Measurements from ENCODE around the gene TARS3.
"Not testable (repeated sequence)": the region's sequence is repeated elsewhere in the genome, so short reads cannot be mapped to it uniquely, and the experiment has no call there.

The TARS3 gene

DNA sequence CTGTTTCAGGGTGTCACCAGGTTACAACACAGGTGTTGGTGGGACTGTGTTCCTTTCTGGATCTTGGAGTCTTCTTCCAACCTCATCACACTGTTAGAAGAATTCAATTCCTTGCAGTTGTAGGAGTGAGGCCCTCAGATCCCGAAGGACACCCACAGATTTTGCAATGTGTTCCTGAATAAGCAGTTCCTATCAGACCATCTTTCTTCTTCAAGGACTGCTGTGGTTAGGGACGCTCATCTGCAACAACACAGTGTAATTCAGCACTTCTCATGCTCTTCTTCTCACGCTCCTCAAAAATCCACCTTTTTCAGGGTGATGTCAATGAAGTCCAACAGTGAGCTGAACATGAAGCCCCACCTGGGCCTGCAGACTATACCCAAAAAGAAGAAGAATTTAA lies 90.9 kb downstream of the TARS3 start:
- H3K27me3 ChIP-seq (ENCODE audit: control insufficient read depth, insufficient read depth, low read length) = no peaks in the 10 kb centered on the region
- H3K9ac ChIP-seq (ENCODE audit: low read length) = no peak overlapping the region
- H3K36me3 ChIP-seq (ENCODE audit: control insufficient read depth, insufficient read depth, low read length) = no peaks in the 10 kb centered on the region
- no peaks in the 10 kb centered on the region for H3K9me3 ChIP-seq (ENCODE audit: control insufficient read depth, low read length)
- no peaks in the 10 kb centered on the region for H3K4me1 ChIP-seq (ENCODE audit: control insufficient read depth, insufficient read depth, low read length)
- H3K4me3 ChIP-seq (ENCODE audit: low read length) = no peak overlapping the region

DNA sequence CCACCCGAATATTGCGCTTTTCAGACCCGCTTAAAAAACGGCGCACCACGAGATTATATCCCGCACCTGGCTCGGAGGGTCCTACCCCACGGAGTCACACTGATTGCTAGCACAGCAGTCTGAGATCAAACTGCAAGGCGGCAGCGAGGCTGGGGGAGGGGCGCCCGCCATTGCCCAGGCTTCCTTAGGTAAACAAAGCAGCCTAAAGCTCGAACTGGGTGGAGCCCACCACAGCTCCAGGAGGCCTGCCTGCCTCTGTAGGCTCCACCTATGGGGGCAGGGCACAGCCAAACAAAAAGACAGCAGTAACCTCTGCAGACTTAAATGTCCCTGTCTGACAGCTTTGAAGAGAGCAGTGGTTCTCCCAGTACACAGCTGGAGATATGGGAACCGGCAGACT lies 97.5 kb downstream of the TARS3 start:
- H3K4me1 ChIP-seq (ENCODE audit: control insufficient read depth, insufficient read depth, low read length); H3K36me3 ChIP-seq (ENCODE audit: control insufficient read depth, insufficient read depth, low read length); H3K27me3 ChIP-seq (ENCODE audit: control insufficient read depth, insufficient read depth, low read length); H3K9me3 ChIP-seq (ENCODE audit: control insufficient read depth, low read length); H3K9ac ChIP-seq (ENCODE audit: low read length); H3K4me3 ChIP-seq (ENCODE audit: low read length): not testable (repeated sequence)

DNA sequence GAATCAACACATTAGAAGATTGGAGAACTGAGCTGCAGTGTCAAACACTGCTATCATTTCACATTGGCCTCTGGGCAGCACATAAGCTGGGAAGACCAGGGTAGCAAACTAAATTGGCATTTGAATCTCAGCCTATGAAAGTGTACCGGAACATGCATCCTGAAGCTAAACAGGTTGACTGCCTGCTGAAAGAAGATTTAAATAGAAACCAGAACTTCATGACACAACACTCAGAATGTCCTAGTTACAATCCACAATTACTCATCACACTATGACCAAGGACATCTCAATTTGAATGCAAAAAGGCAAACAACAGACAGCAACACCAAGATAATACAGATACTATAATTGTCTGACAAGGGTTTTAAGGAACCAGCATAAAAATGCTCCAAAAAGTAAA lies 98.3 kb downstream of the TARS3 start:
- Histone ChIP-seq H3K9ac (ENCODE audit: low read length) (no peak overlapping the region), H3K9me3 (ENCODE audit: control insufficient read depth, low read length) (no peaks in the 10 kb centered on the region), H3K4me1 (ENCODE audit: control insufficient read depth, insufficient read depth, low read length) (no peaks in the 10 kb centered on the region), H3K36me3 (ENCODE audit: control insufficient read depth, insufficient read depth, low read length) (no peaks in the 10 kb centered on the region), H3K4me3 (ENCODE audit: low read length) (no peak overlapping the region), H3K27me3 (ENCODE audit: control insufficient read depth, insufficient read depth, low read length) (no peaks in the 10 kb centered on the region)

DNA sequence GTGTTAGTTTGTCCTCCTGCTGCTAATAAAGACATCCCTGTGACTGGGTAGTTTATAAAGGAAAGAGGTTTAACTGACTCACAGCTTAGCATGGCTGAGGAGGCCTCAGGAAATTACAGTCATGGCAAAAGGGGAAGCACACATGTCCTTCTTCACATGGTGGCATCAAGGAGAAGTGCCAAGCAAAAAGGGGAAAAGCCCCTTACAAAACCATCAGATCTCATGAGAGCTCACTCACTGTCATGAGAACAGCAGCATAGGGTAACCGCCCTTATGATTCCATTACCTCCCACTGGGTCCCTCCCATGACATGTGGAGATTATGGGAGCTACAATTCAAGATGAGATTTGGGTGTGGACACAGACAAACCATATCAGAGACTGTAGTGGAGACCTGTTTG lies 99.1 kb downstream of the TARS3 start:
- no peak overlapping the region for H3K4me3 ChIP-seq (ENCODE audit: low read length)
- H3K36me3 ChIP-seq (ENCODE audit: control insufficient read depth, insufficient read depth, low read length) = no peaks in the 10 kb centered on the region
- H3K4me1 ChIP-seq (ENCODE audit: control insufficient read depth, insufficient read depth, low read length) = no peaks in the 10 kb centered on the region
- H3K27me3 ChIP-seq (ENCODE audit: control insufficient read depth, insufficient read depth, low read length) = no peaks in the 10 kb centered on the region
- H3K9ac ChIP-seq (ENCODE audit: low read length) = no peak overlapping the region
- H3K9me3 ChIP-seq (ENCODE audit: control insufficient read depth, low read length) = no peaks in the 10 kb centered on the region

DNA sequence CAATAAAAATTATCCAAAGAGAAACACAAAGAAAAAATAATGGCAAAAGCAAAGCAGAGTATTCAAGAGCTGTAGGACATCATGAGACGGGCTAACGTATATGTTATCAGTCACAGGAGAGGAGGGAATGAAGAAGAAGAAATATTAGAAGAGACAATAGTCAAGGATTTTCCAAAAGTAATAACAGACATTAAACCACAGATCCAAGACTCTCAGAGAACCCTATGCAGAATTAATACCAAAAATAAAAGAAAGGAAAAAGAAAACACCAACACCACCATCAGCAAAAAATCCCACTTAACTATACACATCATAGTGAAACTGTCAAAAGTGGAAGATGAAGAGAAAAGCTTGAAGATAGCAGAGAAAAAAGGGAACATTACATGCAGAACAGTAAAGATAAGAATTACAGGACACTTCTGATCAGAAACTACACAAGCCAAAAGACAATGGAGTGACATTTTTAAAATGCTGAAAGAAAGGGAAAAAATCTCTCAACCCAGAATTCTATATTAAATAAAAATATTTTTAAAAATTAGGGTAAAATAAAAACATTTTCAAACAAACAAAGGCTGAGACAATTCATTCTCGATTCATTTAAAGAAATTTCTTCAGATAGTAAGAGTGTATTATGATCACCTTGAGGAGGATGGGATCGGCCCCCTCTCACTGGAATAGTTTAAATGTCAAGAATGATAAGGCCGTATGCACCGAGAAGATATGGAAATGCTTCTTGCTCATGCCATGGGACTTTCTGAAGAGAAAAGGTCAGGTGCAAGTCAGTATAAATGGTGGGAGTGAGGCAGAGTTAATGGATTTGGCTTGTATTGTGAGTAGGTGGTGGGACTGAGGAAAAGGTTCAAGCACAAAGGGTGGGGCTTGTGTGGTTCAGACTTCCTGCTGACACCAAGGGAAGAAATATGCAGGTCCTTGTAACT lies 100.6 kb downstream of the TARS3 start:
- Histone ChIP-seq H3K9me3 (ENCODE audit: control insufficient read depth, low read length) (no peaks in the 10 kb centered on the region), H3K9ac (ENCODE audit: low read length) (no peak overlapping the region), H3K4me3 (ENCODE audit: low read length) (no peak overlapping the region), H3K36me3 (ENCODE audit: control insufficient read depth, insufficient read depth, low read length) (no peaks in the 10 kb centered on the region), H3K4me1 (ENCODE audit: control insufficient read depth, insufficient read depth, low read length) (no peaks in the 10 kb centered on the region), H3K27me3 (ENCODE audit: control insufficient read depth, insufficient read depth, low read length) (no peaks in the 10 kb centered on the region)

DNA sequence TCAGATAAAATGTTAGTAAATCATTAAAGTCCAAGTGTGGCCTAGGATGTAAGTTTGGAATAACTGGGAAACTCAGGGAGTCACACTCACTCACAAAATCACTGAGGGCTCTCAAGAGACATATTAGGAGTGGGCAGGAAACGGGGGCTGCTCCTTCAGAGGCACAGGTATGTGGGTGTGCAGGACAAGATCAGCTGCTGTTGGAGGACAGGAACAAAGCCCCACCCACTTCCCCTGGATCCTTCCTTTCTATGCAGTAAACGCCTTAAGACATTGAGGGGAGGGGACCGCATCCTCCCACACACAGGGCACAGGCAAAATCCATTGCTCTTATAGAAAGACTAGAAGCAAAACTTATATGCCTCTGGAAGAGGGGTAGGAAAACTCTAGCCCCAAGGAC lies 102.3 kb downstream of the TARS3 start:
- Histone ChIP-seq H3K9me3 (ENCODE audit: control insufficient read depth, low read length) (no peaks in the 10 kb centered on the region), H3K27me3 (ENCODE audit: control insufficient read depth, insufficient read depth, low read length) (no peaks in the 10 kb centered on the region), H3K36me3 (ENCODE audit: control insufficient read depth, insufficient read depth, low read length) (no peaks in the 10 kb centered on the region), H3K4me1 (ENCODE audit: control insufficient read depth, insufficient read depth, low read length) (no peaks in the 10 kb centered on the region), H3K4me3 (ENCODE audit: low read length) (no peak overlapping the region), H3K9ac (ENCODE audit: low read length) (no peak overlapping the region)

DNA sequence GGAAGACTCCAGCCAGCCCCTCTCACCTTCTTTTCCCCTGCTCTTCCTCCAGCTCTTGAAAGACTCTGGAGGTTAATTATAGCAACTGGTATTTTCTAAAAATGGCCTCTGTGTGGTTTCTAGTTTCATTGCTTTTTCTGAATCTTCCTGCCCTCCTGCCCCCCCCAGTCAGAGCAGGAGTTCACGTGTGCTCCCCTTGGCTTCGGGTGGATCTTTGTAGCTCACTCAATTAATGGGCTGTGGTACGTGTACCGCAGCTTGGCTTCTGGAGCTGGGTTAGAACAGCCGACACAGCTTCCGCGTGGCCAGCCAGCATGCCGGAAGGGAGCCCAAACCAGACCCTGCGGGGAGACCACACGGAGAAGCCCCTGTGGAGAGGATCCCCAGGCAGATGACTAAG lies 103.6 kb downstream of the TARS3 start:
- Histone ChIP-seq H3K4me1 (ENCODE audit: control insufficient read depth, insufficient read depth, low read length) (peaks cover 9% of the 10 kb centered on the region), H3K36me3 (ENCODE audit: control insufficient read depth, insufficient read depth, low read length) (no peaks in the 10 kb centered on the region), H3K9me3 (ENCODE audit: control insufficient read depth, low read length) (no peaks in the 10 kb centered on the region), H3K9ac (ENCODE audit: low read length) (no peak overlapping the region), H3K4me3 (ENCODE audit: low read length) (no peak overlapping the region), H3K27me3 (ENCODE audit: control insufficient read depth, insufficient read depth, low read length) (no peaks in the 10 kb centered on the region)

DNA sequence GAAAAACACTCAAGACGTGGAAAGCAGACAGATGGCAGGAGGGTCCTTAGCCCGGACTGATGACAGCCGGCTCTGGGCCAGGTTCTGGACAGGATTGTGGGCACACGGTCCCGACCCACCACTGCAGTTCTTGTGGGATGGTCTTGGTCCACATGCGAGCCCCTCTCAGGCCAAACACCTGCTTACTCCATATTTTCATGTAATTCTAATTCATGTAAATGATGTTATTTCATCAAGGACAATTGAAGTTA lies 104.7 kb downstream of the TARS3 start:
- H3K4me3 ChIP-seq (ENCODE audit: low read length) = no peak overlapping the region

DNA sequence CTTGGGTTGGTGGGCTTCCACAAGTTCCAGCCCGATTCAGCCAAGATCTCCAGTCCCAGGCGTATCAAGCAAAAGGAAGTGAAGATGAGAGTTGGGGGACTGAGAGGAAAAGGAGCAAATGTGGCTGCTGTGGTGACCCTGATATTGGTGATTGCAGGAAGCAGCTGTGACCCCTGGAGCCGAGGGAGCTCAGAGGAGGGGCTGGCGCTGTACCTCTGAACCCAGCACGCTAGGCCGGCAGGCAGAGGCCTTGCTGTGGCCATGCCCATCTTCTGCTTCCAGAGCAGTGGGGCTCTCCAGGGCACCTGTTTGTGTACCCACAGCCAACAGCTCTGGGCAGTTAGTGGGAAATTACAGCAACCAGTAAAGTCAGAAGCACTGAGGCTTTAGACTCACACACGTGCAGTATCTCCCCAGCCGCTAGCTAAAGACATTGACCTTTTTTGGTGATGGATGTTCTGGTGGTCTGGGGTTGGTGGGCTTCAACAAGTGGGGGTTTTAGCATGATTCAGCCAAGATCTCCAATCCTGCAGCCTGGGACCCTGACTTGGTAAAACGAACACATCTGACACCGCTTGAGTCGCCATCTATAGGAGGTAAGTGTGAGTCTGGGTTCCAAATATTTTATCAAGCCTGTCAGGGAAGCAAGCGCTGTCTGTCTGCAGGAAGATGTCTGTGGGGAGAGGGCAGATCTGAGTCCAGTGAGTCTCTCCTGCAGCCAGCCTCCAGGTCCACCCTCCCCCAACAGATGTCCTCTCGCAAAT lies 105.2 kb downstream of the TARS3 start:
- H3K36me3 ChIP-seq (ENCODE audit: control insufficient read depth, insufficient read depth, low read length) = no peaks in the 10 kb centered on the region
- H3K9me3 ChIP-seq (ENCODE audit: control insufficient read depth, low read length) = no peaks in the 10 kb centered on the region
- no peak overlapping the region for H3K4me3 ChIP-seq (ENCODE audit: low read length)
- no peak overlapping the region for H3K9ac ChIP-seq (ENCODE audit: low read length)
- peaks cover 3% of the 10 kb centered on the region for H3K27me3 ChIP-seq (ENCODE audit: control insufficient read depth, insufficient read depth, low read length)
- peaks cover 11% of the 10 kb centered on the region for H3K4me1 ChIP-seq (ENCODE audit: control insufficient read depth, insufficient read depth, low read length)

More for the DNA sequence above, 104.7 kb downstream of the TARS3 start:
- Histone ChIP-seq H3K4me1 (ENCODE audit: control insufficient read depth, insufficient read depth, low read length) (peaks cover 11% of the 10 kb centered on the region), H3K27me3 (ENCODE audit: control insufficient read depth, insufficient read depth, low read length) (peaks cover 3% of the 10 kb centered on the region), H3K36me3 (ENCODE audit: control insufficient read depth, insufficient read depth, low read length) (no peaks in the 10 kb centered on the region), H3K9me3 (ENCODE audit: control insufficient read depth, low read length) (no peaks in the 10 kb centered on the region), H3K9ac (ENCODE audit: low read length) (no peak overlapping the region)

DNA sequence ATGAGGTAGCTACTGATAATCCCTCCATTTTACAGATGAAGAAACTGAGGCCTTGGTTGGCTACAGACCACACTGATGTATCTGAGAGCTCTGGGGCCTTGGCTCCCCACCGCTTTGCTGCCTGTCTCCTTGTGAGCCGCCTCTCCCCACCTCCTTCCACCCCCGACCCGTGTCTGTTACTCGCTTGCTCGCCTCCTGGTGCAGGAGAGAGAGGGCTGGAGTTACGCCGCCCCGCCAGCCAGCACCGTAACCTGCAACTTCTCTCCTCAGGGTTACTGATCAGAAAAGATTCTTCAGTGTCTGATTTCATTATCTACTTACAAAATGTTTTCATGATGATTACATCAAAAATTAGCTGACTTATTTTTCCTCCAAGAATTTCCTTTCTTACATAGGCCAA lies 106.2 kb downstream of the TARS3 start:
- Histone ChIP-seq H3K9ac (ENCODE audit: low read length) (no peak overlapping the region), H3K9me3 (ENCODE audit: control insufficient read depth, low read length) (no peaks in the 10 kb centered on the region), H3K4me1 (ENCODE audit: control insufficient read depth, insufficient read depth, low read length) (peaks cover 11% of the 10 kb centered on the region), H3K4me3 (ENCODE audit: low read length) (no peak overlapping the region), H3K36me3 (ENCODE audit: control insufficient read depth, insufficient read depth, low read length) (no peaks in the 10 kb centered on the region), H3K27me3 (ENCODE audit: control insufficient read depth, insufficient read depth, low read length) (peaks cover 3% of the 10 kb centered on the region)

DNA sequence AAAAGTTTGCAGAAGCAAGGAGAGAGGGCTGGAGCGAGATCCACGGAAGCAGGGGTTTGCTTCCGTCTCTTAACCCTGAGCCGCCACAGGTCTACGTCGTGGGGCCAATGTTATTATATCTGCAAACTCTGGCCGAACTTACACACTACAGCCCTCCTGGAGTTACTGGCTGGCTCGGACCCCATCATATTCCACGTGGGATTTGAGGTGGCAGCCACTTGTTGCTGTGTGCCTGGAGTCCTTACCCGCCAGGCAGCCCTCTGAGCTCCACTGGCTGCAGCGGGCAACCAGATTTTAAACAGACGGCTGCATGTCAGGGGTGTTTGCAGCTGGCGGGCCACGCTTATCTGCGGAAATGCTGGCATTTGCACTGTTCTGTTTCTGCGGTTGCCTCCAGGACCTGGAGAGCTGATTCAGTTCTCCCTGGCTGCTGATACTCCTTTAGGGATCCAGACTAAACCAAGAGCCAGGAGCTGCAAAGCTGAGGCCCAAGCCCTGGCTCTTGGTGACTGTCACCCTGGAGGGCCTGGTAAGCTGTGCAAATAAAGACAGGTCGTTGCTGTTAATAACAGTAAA lies 106.8 kb downstream of the TARS3 start:
- Histone ChIP-seq H3K4me3 (ENCODE audit: low read length) (no peak overlapping the region), H3K4me1 (ENCODE audit: control insufficient read depth, insufficient read depth, low read length) (peaks cover 11% of the 10 kb centered on the region), H3K9me3 (ENCODE audit: control insufficient read depth, low read length) (no peaks in the 10 kb centered on the region), H3K36me3 (ENCODE audit: control insufficient read depth, insufficient read depth, low read length) (no peaks in the 10 kb centered on the region), H3K27me3 (ENCODE audit: control insufficient read depth, insufficient read depth, low read length) (peaks cover 3% of the 10 kb centered on the region), H3K9ac (ENCODE audit: low read length) (no peak overlapping the region)

Measured in mucosa of stomach (tissue), 1 donor.